Measurements from ENCODE around the gene KCNJ6. TPM values are rescaled to one million over a fixed set of nuclear protein-coding genes. Genes with fewer than 3 reads are reported as not detected.

Gene KCNJ6
- total and polyA plus RNA-seq, 2 donors from 2014 or later, result 0.06 TPM; not detected in 1

- H3K9me3 ChIP-seq (ENCODE audit: control insufficient read depth in 2 of 3, insufficient read depth in 1 of 3, low read length in 3 of 3), result peaks cover 0 to 6% (median 0%) of the 10 kb centered on the region in 3 donors
- no peaks in the 10 kb centered on the region for H3K4me1 ChIP-seq (ENCODE audit: control insufficient read depth in 2 of 3, insufficient read depth in 2 of 3, low read depth in 1 of 3, low read length in 3 of 3)
- H3K27me3 ChIP-seq (ENCODE audit: control insufficient read depth, insufficient read depth, low read length), result no peaks in the 10 kb centered on the region
- no peak overlapping the region for H3K9ac ChIP-seq (ENCODE audit: low read length in 3 of 3)
- DNase-seq (no peak), FAIRE-seq (no peak)
- intact Hi-C loops (cut with DNase I), result no loop called here
- no peaks in the 10 kb centered on the region for H3K36me3 ChIP-seq (ENCODE audit: control insufficient read depth in 2 of 3, insufficient read depth in 3 of 3, low read length in 3 of 3)
- H3K4me3 ChIP-seq (ENCODE audit: low read length in 3 of 3), result no peak overlapping the region
- TF ChIP-seq CTCF (IDR thresholded peaks at IDR 0.05; ENCODE audit: borderline replicate concordance, extremely low read depth, insufficient read depth), result no peak
- H3K27ac ChIP-seq (ENCODE audit: low read depth in 2 of 2, low read length in 2 of 2), result no peak overlapping the region
Measured at GRCh38 chr21:37603129-37603528, 313.1 kb downstream of the KCNJ6 start.

- FAIRE-seq, result no peak
- peaks cover 0 to 6% (median 0%) of the 10 kb centered on the region in 3 donors for H3K9me3 ChIP-seq (ENCODE audit: control insufficient read depth in 2 of 3, insufficient read depth in 1 of 3, low read length in 3 of 3)
- H3K4me1 ChIP-seq (ENCODE audit: control insufficient read depth in 2 of 3, insufficient read depth in 2 of 3, low read depth in 1 of 3, low read length in 3 of 3), result no peaks in the 10 kb centered on the region
- intact Hi-C loops (cut with DNase I), result no loop called here
- H3K27ac ChIP-seq (ENCODE audit: low read depth in 2 of 2, low read length in 2 of 2), result no peak overlapping the region
- DNase-seq, result no peak
- H3K4me3 ChIP-seq (ENCODE audit: low read length in 3 of 3), result no peak overlapping the region
- no peaks in the 10 kb centered on the region for H3K36me3 ChIP-seq (ENCODE audit: control insufficient read depth in 2 of 3, insufficient read depth in 3 of 3, low read length in 3 of 3)
- H3K9ac ChIP-seq (ENCODE audit: low read length in 3 of 3), result no peak overlapping the region
- no peak for TF ChIP-seq CTCF (IDR thresholded peaks at IDR 0.05; ENCODE audit: borderline replicate concordance, extremely low read depth, insufficient read depth)
- H3K27me3 ChIP-seq (ENCODE audit: control insufficient read depth, insufficient read depth, low read length), result no peaks in the 10 kb centered on the region
Measured at GRCh38 chr21:37601915-37602314, 314.3 kb downstream of the KCNJ6 start.

- Histone ChIP-seq H3K27ac (ENCODE audit: low read depth in 2 of 2, low read length in 2 of 2) (no peak overlapping the region), H3K27me3 (ENCODE audit: control insufficient read depth, insufficient read depth, low read length) (no peaks in the 10 kb centered on the region), H3K9me3 (ENCODE audit: control insufficient read depth in 2 of 3, insufficient read depth in 1 of 3, low read length in 3 of 3) (peaks cover 0 to 6% (median 0%) of the 10 kb centered on the region in 3 donors), H3K36me3 (ENCODE audit: control insufficient read depth in 2 of 3, insufficient read depth in 3 of 3, low read length in 3 of 3) (no peaks in the 10 kb centered on the region), H3K9ac (ENCODE audit: low read length in 3 of 3) (no peak overlapping the region), H3K4me3 (ENCODE audit: low read length in 3 of 3) (no peak overlapping the region), H3K4me1 (ENCODE audit: control insufficient read depth in 2 of 3, insufficient read depth in 2 of 3, low read depth in 1 of 3, low read length in 3 of 3) (no peaks in the 10 kb centered on the region)
- DNase-seq, result no peak
- no peak for TF ChIP-seq CTCF (IDR thresholded peaks at IDR 0.05; ENCODE audit: borderline replicate concordance, extremely low read depth, insufficient read depth)
- no peak for FAIRE-seq
- intact Hi-C loops (cut with DNase I), result no loop called here
Measured at GRCh38 chr21:37601027-37601426, 315.2 kb downstream of the KCNJ6 start.

GRCh38 chr21:37595944-37596343, 320.3 kb downstream of the KCNJ6 start:
- TF ChIP-seq CTCF (IDR thresholded peaks at IDR 0.05; ENCODE audit: borderline replicate concordance, extremely low read depth, insufficient read depth), result no peak
- Histone ChIP-seq H3K27me3 (ENCODE audit: control insufficient read depth, insufficient read depth, low read length) (no peaks in the 10 kb centered on the region), H3K9ac (ENCODE audit: low read length in 3 of 3) (no peak overlapping the region), H3K4me3 (ENCODE audit: low read length in 3 of 3) (no peak overlapping the region), H3K36me3 (ENCODE audit: control insufficient read depth in 2 of 3, insufficient read depth in 3 of 3, low read length in 3 of 3) (no peaks in the 10 kb centered on the region), H3K9me3 (ENCODE audit: control insufficient read depth in 2 of 3, insufficient read depth in 1 of 3, low read length in 3 of 3) (no peaks in the 10 kb centered on the region), H3K27ac (ENCODE audit: low read depth in 2 of 2, low read length in 2 of 2) (no peak overlapping the region), H3K4me1 (ENCODE audit: control insufficient read depth in 2 of 3, insufficient read depth in 2 of 3, low read depth in 1 of 3, low read length in 3 of 3) (no peaks in the 10 kb centered on the region)
- intact Hi-C loops (cut with DNase I), result no loop called here
- FAIRE-seq, result no peak
- no peak for DNase-seq

Measured in kidney (tissue), 14 donors.